ES-I3 (cell line): ENCODE data around the gene C4orf33.
"Not testable (repeated sequence)": the region's sequence is repeated elsewhere in the genome, so short reads cannot be mapped to it uniquely, and the experiment has no call there.

Experiments used
- H3K36me3 ChIP-seq: 2 replicates; pipeline ENCODE4 v1.6.1; 2013; ENCODE audit warnings: mild to moderate bottlenecking, low read length, control low read depth, moderate library complexity; ENCODE audit not compliant: insufficient read depth
- H3K4me1 ChIP-seq: 2 replicates; pipeline ENCODE4 v1.6.1; 2013; ENCODE audit warnings: mild to moderate bottlenecking, control low read depth, low read length; ENCODE audit not compliant: insufficient read depth
- H3K9ac ChIP-seq: 2 replicates; pipeline ENCODE4 v1.6.1; 2013; ENCODE audit warnings: low read depth, mild to moderate bottlenecking, low read length, moderate library complexity
- H3K9me3 ChIP-seq: 2 replicates; pipeline ENCODE4 v1.6.1; 2013; ENCODE audit warnings: mild to moderate bottlenecking, low read length, moderate library complexity; ENCODE audit not compliant: control insufficient read depth, insufficient read depth

Gene C4orf33, protein sequence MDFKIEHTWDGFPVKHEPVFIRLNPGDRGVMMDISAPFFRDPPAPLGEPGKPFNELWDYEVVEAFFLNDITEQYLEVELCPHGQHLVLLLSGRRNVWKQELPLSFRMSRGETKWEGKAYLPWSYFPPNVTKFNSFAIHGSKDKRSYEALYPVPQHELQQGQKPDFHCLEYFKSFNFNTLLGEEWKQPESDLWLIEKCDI

DNA sequence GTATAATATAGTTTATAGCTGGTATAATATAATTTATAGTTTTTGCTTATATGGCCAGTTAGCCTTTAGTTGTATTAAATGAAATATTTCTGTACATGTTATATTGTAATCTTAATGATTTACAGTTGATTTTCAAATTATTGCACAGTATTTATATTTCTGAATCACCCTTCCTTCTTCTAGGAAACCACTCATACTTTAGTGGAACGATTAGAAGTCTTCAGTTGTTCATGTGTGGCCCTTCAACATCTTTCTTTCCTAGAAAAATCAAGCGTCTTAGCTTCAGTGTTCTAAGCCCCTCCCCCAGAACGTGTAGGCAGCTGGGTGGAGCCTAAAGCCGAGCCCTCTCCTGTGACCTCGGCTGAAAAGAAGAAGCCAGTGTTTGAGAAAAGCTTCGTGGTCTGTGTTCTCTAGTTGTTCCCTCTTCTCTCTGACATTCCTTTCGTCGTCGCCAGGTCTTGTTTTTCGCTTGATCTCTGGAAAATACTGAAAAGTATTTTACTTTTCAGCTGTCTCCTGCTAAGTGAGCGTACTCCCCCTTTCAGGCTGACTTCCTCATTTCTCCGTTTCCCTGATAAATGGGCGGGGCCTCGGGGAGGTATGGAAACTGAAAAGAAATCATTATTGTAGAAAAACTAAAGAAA, at the start of gene C4orf33:
Gene C4orf33, plus strand, starts transcription at position 342 of the 644 bp plus-strand sequence. CDS start 6,459 bp downstream, outside the sequence.
- Histone ChIP-seq H3K36me3 (no peaks in the 10 kb centered on the region), H3K9me3 (no peaks in the 10 kb centered on the region), H3K4me1 (peaks cover 7% of the 10 kb centered on the region; the same call in 1 of the 2 replicates), H3K9ac (peak within 1 kb of the TSS; percentile 97)

DNA sequence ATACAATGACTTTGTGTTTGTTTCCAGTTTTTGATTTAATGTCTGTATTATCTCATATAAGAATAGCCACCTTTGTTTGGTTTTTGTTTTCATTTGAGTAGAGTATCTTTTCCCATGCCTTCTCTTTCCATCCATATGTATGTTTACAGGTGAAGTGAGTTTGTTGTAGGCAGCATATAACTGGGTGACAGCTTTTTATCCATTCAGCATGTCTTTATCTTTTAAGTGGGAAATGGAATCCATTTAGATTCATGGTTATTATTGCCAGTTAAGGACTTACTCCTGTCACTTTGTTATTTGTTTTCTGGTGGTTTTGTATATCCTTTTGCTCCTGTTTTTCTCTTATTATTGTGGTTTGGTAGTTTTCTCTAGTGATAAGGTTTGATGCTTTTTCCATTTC, 36.9 kb upstream of the C4orf33 start:
- H3K9me3 ChIP-seq: peaks cover 38% of the 10 kb centered on the region
- H3K36me3 ChIP-seq: no peaks in the 10 kb centered on the region; the same call in 1 of the 2 replicates
- no peaks in the 10 kb centered on the region for H3K4me1 ChIP-seq
- H3K9ac ChIP-seq: no peak overlapping the region

DNA sequence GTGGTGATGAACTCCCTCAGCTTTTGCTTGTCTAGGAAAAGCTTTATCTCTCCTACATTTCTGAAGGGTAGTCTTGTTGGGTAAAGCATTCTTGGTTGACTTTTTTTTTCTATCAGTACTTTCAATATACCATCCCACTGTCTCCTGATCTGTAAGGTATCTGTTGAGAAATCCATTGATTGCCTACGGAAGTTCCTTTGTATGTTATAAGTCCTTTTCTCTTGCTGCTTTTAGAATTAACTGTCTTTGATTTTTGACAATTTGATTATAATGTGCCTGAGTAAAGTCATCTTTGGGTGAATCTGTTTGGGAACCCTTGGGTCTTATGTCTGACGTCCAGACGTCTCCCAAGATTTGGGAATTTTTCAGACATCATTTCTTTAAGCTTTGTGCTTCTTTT, 33.4 kb upstream of the C4orf33 start:
- H3K36me3 ChIP-seq: no peaks in the 10 kb centered on the region; the same call in 1 of the 2 replicates
- no peak overlapping the region for H3K9ac ChIP-seq
- peaks cover 29% of the 10 kb centered on the region for H3K9me3 ChIP-seq
- H3K4me1 ChIP-seq: no peaks in the 10 kb centered on the region

DNA sequence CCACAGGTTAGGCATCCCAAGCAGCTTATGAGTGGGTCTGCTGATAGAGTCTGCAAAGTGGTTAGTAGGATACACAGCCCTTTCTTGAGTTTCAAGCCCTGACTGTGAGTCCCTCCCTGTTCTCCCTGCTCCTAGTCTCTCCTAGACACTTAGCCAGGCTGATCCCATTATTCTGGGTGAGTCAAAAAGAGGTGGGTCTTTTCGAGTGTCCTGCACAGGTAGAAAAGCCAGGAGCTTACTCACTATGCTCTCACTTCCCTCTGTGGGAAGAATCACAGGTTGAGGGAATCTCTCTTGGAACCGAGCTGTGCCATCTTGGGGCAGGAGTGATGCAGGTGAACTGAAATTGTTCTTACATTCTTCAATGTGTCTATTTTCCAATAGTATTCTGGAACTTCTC, 32.3 kb upstream of the C4orf33 start:
- H3K36me3 ChIP-seq: no peaks in the 10 kb centered on the region; the same call in 1 of the 2 replicates
- no peaks in the 10 kb centered on the region for H3K4me1 ChIP-seq
- H3K9ac ChIP-seq: no peak overlapping the region
- peaks cover 29% of the 10 kb centered on the region for H3K9me3 ChIP-seq

DNA sequence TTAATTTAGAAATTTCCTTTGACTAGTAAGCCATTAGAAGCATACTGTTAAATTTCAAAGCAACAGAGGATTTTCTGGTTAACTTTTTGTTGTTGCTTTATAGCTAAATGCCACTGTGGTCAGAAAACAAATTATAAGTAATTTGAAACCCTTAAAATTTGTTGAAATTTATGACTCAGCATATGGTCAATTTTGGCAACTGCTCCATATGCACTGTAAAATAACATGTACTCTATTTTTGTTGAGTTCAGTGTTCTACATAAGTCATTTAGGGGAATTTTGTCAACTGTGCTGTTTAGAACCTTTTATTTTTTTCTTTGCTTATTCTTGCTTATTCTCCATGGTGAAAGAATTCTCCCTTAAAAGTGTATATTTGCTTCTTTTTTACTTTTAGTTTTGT, 31.2 kb upstream of the C4orf33 start:
- H3K4me1 ChIP-seq: no peaks in the 10 kb centered on the region
- no peaks in the 10 kb centered on the region; the same call in 1 of the 2 replicates for H3K36me3 ChIP-seq
- peaks cover 20% of the 10 kb centered on the region for H3K9me3 ChIP-seq
- no peak overlapping the region for H3K9ac ChIP-seq

DNA sequence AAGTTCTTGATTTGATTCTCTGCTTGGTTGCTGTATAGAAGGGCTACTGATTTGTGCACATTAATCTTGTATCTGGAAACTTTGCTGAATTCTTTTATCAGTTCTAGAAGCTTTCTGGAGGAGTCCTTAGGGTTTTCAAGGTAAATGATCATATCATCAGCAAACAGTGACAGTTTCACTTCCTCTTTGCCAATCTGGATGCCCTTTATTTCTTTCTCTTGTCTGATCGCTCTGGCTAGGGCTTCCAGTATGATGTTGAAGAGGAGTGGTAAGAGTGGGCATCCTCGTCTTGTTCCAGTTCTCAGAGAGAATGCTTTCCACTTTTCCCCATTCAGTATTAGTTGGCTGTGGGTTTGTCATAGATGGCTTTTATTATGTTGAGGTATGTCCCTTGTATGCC, 26.4 kb upstream of the C4orf33 start:
- not testable (repeated sequence) for H3K9ac ChIP-seq, H3K9me3 ChIP-seq, H3K4me1 ChIP-seq, H3K36me3 ChIP-seq

DNA sequence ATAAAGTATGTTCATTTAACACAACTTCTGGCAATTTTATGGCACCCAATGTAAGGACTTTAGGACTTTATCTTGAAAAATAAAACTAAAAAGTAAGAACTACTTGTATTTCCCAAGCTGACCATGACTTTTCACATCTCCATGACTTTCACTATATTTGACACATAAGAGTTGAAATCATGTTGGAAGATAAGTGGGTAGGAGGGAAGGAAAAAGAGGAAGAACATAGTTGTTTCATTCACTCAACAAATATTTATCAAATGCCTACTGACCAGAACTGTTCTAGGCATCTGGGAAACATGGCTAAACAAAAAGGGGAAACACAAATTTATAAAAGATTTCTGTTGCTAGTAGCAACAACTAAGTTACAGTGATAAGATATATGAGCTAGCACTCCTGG, 18.6 kb upstream of the C4orf33 start:
- Histone ChIP-seq H3K9me3 (peaks cover 3% of the 10 kb centered on the region), H3K9ac (no peak overlapping the region), H3K4me1 (no peaks in the 10 kb centered on the region), H3K36me3 (peaks cover 9% of the 10 kb centered on the region; the same call in 1 of the 2 replicates)

DNA sequence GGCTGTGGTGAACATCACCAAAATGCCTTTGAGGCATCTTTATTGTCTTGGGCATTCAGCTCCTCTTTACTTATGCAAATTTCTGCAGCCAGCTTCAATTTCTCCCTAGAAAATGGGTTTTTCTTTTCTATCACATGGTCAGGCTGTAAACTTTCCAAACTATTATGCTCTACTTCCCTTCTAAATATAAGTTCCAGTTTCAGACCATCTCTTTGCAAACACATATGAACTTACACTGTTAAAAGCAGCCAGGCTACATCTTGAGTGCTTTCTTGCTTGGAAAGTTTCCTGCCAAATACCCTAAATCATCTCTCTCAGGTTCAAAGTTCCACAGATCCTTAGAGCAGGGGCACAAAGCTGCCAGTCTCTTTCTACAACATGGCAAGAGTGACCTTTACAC, 15.8 kb upstream of the C4orf33 start:
- Histone ChIP-seq H3K36me3 (peaks cover 9% of the 10 kb centered on the region; the same call in 1 of the 2 replicates), H3K4me1 (no peaks in the 10 kb centered on the region), H3K9me3 (peaks cover 3% of the 10 kb centered on the region), H3K9ac (no peak overlapping the region)

DNA sequence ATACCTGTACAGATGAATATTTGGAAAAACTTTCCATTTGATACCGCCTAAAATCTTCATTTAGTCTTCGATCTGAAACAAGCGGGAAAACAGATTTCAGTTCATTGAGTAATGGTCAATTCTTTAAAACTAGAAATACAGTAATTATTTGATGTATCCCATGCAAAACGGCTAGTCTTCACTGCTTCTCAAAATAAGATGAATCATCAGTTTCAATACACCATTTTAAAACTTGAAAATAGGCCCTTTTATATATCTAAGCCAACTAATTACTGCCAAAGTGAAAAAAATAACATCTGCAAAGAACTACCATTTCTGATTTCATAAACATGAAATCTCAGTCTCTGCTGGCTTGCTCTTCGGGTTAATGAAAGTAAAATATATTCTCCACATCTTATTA, 13.7 kb upstream of the C4orf33 start:
- H3K9ac ChIP-seq: no peak overlapping the region
- H3K9me3 ChIP-seq: peaks cover 3% of the 10 kb centered on the region
- H3K4me1 ChIP-seq: no peaks in the 10 kb centered on the region
- peaks cover 9% of the 10 kb centered on the region; the same call in 1 of the 2 replicates for H3K36me3 ChIP-seq

DNA sequence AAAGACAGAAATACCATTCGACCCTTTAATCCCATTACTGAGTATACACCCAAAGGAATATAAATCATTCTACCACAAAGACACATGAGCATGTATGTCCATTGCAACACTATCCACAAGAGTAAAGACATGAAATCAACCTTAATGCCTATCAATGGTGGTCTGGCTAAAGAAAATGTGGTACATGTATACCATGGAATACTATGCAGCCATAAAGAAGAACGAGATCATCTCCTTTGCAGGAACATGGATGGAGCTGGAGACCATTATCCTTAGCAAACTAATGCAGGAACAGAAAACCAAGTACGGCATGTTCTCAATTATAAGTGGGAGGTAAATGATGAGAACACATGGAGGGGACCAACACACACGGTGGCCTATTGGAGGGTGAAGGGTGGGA, 10.5 kb upstream of the C4orf33 start:
- Histone ChIP-seq H3K9me3 (no peaks in the 10 kb centered on the region), H3K4me1 (no peaks in the 10 kb centered on the region), H3K36me3 (peaks cover 1% of the 10 kb centered on the region; the same call in 1 of the 2 replicates), H3K9ac (no peak overlapping the region)

DNA sequence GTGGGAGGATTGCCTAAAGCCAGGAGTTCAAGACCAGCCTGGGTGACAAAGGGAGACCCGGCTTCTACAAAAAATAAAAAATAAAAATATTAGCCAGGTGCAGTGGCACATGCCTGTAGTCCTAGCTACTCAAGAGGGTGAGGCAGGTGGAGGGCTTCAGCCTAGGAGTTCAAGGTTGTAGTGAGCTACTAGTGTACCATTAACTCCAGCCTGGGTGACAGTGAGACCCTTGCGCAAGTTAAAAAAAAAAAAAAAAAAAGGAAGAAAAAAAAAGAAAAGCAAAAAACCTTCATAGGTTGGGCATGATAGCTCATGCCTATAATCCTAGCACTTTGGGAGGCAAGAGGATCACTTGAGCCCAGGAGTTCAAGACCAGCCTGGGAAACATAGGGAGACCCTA, 8.4 kb upstream of the C4orf33 start:
- Histone ChIP-seq H3K9ac (no peak overlapping the region), H3K4me1 (peaks cover 5% of the 10 kb centered on the region; the same call in 1 of the 2 replicates), H3K36me3 (no peaks in the 10 kb centered on the region), H3K9me3 (no peaks in the 10 kb centered on the region)

DNA sequence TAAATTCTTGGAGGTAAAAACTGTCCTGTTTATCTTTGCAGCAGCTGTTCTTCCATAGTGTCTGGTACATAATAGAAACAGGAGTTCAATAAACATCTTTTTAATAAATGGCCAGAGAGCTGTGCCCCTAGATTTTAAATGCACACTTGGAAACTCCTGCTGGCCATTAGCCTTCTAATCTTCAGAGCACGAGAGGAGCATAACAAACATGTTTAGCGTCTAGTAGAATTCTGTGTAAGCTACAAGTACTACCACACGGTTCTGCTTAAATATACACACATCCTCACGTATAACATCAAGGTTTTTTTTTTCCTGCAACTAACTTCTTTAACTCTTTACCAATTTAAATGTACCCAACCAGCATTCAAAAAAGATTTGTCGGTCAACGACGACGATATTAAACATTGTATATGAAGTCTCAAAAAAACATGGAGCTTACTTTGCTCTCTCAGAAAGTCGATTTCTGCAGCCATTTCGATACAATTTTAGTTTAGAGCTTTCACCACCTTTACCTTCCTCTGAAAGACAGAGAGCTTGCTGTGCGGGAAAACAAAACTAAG, 3.2 kb upstream of the C4orf33 start:
- no peaks in the 10 kb centered on the region for H3K9me3 ChIP-seq
- no peaks in the 10 kb centered on the region for H3K36me3 ChIP-seq
- peaks cover 7% of the 10 kb centered on the region; the same call in 1 of the 2 replicates for H3K4me1 ChIP-seq

DNA sequence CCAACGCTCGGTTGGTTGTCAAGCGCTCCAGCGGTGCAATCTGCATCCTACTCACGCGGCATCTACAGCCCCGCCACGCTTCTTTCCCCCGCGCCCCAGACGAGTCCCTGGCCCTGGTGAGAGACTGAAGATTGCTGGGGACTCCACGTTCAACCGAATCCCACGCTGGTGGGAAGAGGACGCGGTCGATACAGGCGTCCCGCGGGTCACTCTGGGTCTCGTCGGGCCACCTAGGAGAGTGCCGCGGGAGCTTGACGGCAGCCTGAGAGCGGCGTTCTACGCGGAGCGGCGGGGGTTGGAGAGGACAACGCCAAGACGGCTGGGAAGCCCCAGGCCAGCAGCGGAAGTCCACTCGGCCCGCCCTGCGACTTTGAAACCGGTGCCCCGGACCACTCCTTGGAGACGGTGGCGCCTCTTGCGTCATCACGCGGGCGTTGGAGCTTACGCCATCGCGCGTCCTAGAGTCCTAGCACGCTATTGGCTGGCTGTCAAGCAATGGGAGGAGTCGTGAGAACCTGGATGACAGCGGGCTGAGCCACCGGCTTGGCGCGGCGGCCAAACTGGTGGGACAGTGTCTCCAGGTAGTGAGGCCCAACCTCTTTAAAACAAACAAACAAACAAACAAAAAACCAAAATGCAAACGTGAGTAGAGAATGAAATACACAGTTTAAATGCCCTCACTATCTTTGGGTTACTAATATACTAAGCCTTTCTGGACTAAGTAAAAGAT, 2.6 kb upstream of the C4orf33 start, which contains the start of gene SCLT1:
Gene SCLT1, minus strand, starts transcription at position 349 of the 730 bp plus-strand sequence. CDS start 436 bp downstream, outside the sequence.
- H3K4me1 ChIP-seq: peaks cover 7% of the 10 kb centered on the region; the same call in 1 of the 2 replicates
- peak within 1 kb of the TSS; percentile 82 for H3K9ac ChIP-seq
- H3K9me3 ChIP-seq: no peaks in the 10 kb centered on the region
- no peaks in the 10 kb centered on the region for H3K36me3 ChIP-seq

More for the DNA sequence above, 3.2 kb upstream of the C4orf33 start:
- H3K9ac ChIP-seq: peak overlapping the region; percentile 82

DNA sequence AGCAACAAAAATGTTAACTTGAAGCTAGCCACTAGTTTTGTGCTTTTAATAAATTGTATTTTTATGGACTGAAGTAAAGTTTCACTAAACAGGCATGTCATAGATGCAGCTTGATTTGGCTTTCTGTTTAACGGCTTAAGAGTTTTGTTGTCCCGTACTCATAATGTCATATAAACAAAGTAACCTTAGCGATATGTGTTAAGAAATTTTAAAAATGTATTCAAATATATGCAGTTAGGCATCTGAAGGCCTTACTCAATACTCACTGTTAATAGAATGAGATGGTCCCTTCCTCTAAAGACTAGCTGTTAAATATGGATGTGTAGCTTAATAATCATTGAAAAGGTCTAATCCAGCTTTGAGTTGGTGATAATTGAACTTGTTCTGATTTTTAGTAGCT, 1.6 kb upstream of the C4orf33 start:
- Histone ChIP-seq H3K4me1 (peaks cover 7% of the 10 kb centered on the region; the same call in 1 of the 2 replicates), H3K9ac (no peak overlapping the region), H3K9me3 (no peaks in the 10 kb centered on the region), H3K36me3 (no peaks in the 10 kb centered on the region)
